ENCODE results near the gene CADM1.

CADM1 gene

DNA sequence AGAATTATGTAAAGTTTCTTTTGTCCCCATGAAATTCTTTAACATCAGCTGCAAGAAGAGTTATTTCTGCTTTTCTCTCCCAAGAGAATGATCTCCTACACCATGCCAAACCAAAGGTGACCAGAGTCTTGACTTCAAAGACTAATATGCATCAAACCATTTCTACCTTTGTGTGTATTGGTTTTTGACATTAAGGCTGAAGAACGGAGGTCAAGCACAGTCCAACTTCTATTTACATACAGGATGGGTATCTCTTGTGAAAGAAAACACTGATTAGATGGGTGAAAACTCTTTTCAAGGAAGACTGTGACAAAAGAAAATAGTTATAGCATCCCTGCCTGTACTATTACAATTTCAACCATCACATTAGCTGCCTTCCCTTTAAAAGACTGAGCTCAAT lies 256.3 kb downstream of the CADM1 start:
- H3K4me3 ChIP-seq (replicated peaks in 1 of 2; ENCODE audit: low read depth in 2 of 2, low read length in 2 of 2), result no peak overlapping the region
- TF ChIP-seq, protein P1, sequence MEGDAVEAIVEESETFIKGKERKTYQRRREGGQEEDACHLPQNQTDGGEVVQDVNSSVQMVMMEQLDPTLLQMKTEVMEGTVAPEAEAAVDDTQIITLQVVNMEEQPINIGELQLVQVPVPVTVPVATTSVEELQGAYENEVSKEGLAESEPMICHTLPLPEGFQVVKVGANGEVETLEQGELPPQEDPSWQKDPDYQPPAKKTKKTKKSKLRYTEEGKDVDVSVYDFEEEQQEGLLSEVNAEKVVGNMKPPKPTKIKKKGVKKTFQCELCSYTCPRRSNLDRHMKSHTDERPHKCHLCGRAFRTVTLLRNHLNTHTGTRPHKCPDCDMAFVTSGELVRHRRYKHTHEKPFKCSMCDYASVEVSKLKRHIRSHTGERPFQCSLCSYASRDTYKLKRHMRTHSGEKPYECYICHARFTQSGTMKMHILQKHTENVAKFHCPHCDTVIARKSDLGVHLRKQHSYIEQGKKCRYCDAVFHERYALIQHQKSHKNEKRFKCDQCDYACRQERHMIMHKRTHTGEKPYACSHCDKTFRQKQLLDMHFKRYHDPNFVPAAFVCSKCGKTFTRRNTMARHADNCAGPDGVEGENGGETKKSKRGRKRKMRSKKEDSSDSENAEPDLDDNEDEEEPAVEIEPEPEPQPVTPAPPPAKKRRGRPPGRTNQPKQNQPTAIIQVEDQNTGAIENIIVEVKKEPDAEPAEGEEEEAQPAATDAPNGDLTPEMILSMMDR (IDR thresholded peaks at IDR 0.05; ENCODE audit: low read depth, low read length), result no peak
- no peak for DNase-seq (ENCODE audit: low read depth in 2 of 2)

DNA sequence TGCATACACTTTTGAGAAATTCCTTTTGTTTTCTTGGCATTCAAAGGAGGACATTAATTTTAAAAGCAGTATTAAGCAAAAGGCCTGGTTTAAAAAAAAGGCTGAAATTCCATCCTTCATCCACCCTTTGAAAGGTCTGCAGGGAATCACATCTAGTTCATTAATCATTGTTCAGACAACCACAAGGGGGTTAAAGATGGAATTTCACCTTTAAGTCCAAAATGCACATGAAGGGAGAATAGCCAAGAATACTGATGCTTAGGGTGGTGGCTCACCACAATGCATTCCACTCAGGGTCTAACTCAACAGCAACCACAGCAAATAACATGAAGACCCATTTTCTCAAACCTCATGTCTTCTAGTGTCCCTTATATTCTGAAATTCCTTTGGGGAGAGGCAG lies 256.9 kb downstream of the CADM1 start:
- no peak for DNase-seq (ENCODE audit: low read depth in 2 of 2)
- TF ChIP-seq, protein P1 (IDR thresholded peaks at IDR 0.05; ENCODE audit: low read depth, low read length), result no peak
- no peak overlapping the region for H3K4me3 ChIP-seq (replicated peaks in 1 of 2; ENCODE audit: low read depth in 2 of 2, low read length in 2 of 2)

DNA sequence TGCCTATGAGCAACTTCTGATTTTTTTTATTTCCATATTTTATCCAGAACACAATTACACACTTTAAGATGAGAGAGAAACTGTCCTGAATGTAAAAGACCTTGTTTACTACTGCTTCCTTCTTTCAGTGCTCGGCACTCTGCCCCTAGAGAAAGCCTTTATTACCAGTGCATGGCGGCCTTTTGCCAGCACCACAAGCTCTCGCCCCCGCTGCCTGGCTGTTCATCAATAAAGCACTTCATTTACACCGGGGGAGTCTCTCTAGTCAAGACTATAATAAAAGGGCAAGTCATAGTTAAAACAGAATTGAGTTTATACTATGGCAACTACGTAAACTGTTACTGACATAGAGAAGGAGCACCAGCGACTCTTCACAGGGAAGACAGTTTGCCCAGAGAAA lies 259.5 kb downstream of the CADM1 start:
- H3K4me3 ChIP-seq (replicated peaks in 1 of 2; ENCODE audit: low read depth in 2 of 2, low read length in 2 of 2), result no peak overlapping the region
- no peak for DNase-seq (ENCODE audit: low read depth in 2 of 2)
- TF ChIP-seq, protein P1 (IDR thresholded peaks at IDR 0.05; ENCODE audit: low read depth, low read length), result no peak

DNA sequence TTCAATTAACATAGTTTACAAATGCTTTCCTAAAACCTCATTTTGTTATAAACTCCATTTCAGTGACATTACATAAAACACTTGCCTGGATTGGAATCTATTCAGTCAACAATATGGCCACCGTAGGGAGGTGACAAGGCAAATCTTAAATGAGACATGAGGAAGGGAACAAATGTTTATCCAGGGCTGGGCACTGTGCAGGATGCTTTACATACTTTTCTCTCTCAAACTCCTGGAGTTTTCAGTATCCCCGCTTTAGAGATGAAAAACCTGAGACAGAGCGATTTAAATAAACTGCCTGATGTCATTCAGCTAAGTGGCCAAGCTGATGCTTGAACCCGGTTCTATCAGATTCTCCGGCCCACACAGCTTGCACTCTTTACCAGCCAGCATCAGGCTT lies 259.9 kb downstream of the CADM1 start:
- DNase-seq (ENCODE audit: low read depth in 2 of 2), result no peak
- TF ChIP-seq, protein P1 (IDR thresholded peaks at IDR 0.05; ENCODE audit: low read depth, low read length), result no peak
- H3K4me3 ChIP-seq (replicated peaks in 1 of 2; ENCODE audit: low read depth in 2 of 2, low read length in 2 of 2), result no peak overlapping the region

DNA sequence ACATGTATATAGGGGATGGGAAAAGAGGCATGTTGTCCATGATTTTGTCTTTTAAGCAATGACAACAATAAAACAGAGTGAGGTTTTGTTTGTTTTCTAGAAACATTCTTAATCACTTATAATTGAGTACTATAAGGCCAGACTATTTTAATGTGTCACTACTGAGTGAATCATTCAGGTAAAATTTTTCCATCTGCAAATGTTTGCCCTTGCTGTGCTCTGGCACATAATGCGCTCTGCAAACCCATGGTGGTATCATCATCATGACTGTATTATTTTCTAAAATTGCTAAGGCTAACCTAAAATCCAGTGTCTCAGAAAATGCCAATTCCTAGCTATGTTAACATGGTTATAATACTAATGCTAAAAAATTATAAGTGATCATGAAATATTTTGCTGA lies 261.2 kb downstream of the CADM1 start:
- TF ChIP-seq, protein P1 (IDR thresholded peaks at IDR 0.05; ENCODE audit: low read depth, low read length), result no peak
- no peak for DNase-seq (ENCODE audit: low read depth in 2 of 2)
- H3K4me3 ChIP-seq (replicated peaks in 1 of 2; ENCODE audit: low read depth in 2 of 2, low read length in 2 of 2), result no peak overlapping the region

DNA sequence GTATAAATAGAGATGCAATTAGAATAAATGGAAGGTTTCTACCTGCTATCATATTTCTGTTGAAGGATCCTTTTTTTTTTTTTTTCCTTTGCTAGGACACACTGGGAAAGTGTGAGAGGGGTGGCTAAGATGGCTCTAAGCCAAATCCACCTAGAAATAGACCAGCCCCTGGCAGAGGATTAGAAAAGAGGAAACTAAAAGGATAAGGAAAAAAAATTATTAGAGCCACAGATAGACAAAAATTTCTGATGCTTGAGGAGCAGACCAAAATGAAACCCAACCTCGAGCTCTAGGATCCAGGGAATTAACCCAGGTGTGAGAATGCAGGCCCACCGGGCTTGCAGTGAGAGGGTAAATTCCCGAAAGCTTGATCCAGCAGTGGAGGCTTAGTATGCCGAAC lies 262.3 kb downstream of the CADM1 start:
- TF ChIP-seq, protein P1 (IDR thresholded peaks at IDR 0.05; ENCODE audit: low read depth, low read length), result no peak
- no peak for DNase-seq (ENCODE audit: low read depth in 2 of 2)
- H3K4me3 ChIP-seq (replicated peaks in 1 of 2; ENCODE audit: low read depth in 2 of 2, low read length in 2 of 2), result no peak overlapping the region

DNA sequence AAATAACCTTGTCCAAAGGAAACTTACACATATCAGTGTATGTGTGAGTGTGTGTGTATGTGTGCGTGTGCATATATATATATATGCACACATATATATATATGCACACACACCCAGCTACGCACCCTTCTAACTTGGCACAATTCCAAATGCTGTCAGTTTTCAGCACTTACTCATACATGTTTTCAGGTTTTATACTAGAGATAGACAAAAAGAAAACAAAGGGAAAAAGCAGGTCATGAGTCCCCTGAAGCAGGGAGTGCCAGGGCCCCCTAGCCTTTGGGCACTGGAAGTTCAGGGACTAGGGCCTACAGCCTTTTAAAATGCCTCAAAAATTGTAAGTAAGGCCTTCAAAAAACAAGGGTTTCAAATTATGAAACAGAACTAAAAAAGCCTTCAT lies 265.4 kb downstream of the CADM1 start:
- peak in 1 of 2 donors; percentile 4 for DNase-seq (ENCODE audit: low read depth in 2 of 2)
- TF ChIP-seq, protein P1 (IDR thresholded peaks at IDR 0.05; ENCODE audit: low read depth, low read length), result no peak
- H3K4me3 ChIP-seq (replicated peaks in 1 of 2; ENCODE audit: low read depth in 2 of 2, low read length in 2 of 2), result no peak overlapping the region

Measured in cardiac fibroblast (primary cell).